ENCODE results near the gene CRB3. TPM values are rescaled to one million over a fixed set of nuclear protein-coding genes. Genes with fewer than 3 reads are reported as not detected.

Gene CRB3
- total and polyA plus RNA-seq, 2 of the 13 experiments (the other 11 are each of a cell fraction or from before 2014, with no cell fraction given): 10.6 to 25.6 TPM

- no TSS peak for BruUV-seq (replicated peaks)
- Histone ChIP-seq H3K4me2 (ENCODE audit: low read depth, low read length) (no peak overlapping the region), H4K20me1 (ENCODE audit: insufficient read depth, low read length) (no peaks in the 10 kb centered on the region), H3K4me1 (ENCODE audit: insufficient read depth, low read length) (peaks cover 18% of the 10 kb centered on the region), H3K27ac (ENCODE audit: extremely low read length, insufficient read depth, low read length) (no peak overlapping the region), H2AFZ (ENCODE audit: low read length) (no peak overlapping the region), H3K4me3 (replicated peaks in 1 of 3; ENCODE audit: insufficient read depth in 1 of 3, low read depth in 2 of 3, low read length in 3 of 3) (no peak overlapping the region), H3K9me3 (ENCODE audit: low read length) (no peaks in the 10 kb centered on the region), H3K27me3 (ENCODE audit: control insufficient read depth in 1 of 2, insufficient read depth in 2 of 2, low read length in 2 of 2) (peaks cover 0 to 5% of the 10 kb centered on the region in 2 experiments; a peak in 1 of 5 replicates), H3K9ac (ENCODE audit: insufficient read depth, low read depth, low read length) (no peak overlapping the region), H3K36me3 (replicated peaks in 1 of 2; ENCODE audit: control insufficient read depth in 1 of 2, insufficient read depth in 2 of 2, low read length in 2 of 2) (no peaks in the 10 kb centered on the region), H3K79me2 (ENCODE audit: insufficient read depth, low read length) (no peaks in the 10 kb centered on the region)
- ATAC-seq (no peak), FAIRE-seq (no peak), DNase-seq (ENCODE audit: low spot score) (no peak)
- intact Hi-C loops (cut with micrococcal nuclease; ENCODE audit: unreplicated experiment): loop anchor here (10.0 kb wide), 1 partner anchor 380 kb away; no protein-coding TSS in a partner anchor
- ChIA-PET CTCF (ENCODE audit: low intra/inter-chr PET ratio, low total read pairs) (interaction anchor here (0.7 kb wide), 1 partner anchor 236 kb away, joined by 5 read pairs; no protein-coding TSS in a partner anchor), POLR2A (no interaction called here)
- 20% methylated on average over 6 of the region's 7 CpGs for WGBS (ENCODE audit: low lambda C conversion rate)
- no peak for TF ChIP-seq FOSL1 (CRISPR knock-in tag; IDR thresholded peaks at IDR 0.05; ENCODE audit: borderline replicate concordance)
- peak; percentile 46; the same call in 1 of the 2 replicates for TF ChIP-seq ZNF770 (CRISPR knock-in tag; IDR thresholded peaks at IDR 0.05)
- in situ Hi-C loops (cut with HindIII; ENCODE audit: extremely low pct_ligation_motif_present, low pct_unique_long_range_greater_than_20kb): no loop called here
Measured at GRCh38 chr19:6484831-6485230, 20.8 kb downstream of the CRB3 start.

GRCh38 chr19:6489278-6490061 is 25.4 kb downstream of the CRB3 start:
- Histone ChIP-seq H3K4me2 (ENCODE audit: low read depth, low read length) (no peak overlapping the region), H4K20me1 (ENCODE audit: insufficient read depth, low read length) (no peaks in the 10 kb centered on the region), H3K9me3 (ENCODE audit: low read length) (no peaks in the 10 kb centered on the region), H3K9ac (ENCODE audit: insufficient read depth, low read depth, low read length) (no peak overlapping the region), H3K27ac (ENCODE audit: extremely low read length, insufficient read depth, low read length) (no peak overlapping the region), H3K79me2 (ENCODE audit: insufficient read depth, low read length) (no peaks in the 10 kb centered on the region), H3K27me3 (ENCODE audit: control insufficient read depth in 1 of 2, insufficient read depth in 2 of 2, low read length in 2 of 2) (no peaks in the 10 kb centered on the region), H2AFZ (ENCODE audit: low read length) (no peak overlapping the region), H3K4me3 (replicated peaks in 1 of 3; ENCODE audit: insufficient read depth in 1 of 3, low read depth in 2 of 3, low read length in 3 of 3) (no peak overlapping the region), H3K36me3 (replicated peaks in 1 of 2; ENCODE audit: control insufficient read depth in 1 of 2, insufficient read depth in 2 of 2, low read length in 2 of 2) (no peaks in the 10 kb centered on the region), H3K4me1 (ENCODE audit: insufficient read depth, low read length) (peaks cover 8% of the 10 kb centered on the region)
- TF ChIP-seq ARID5B (CRISPR knock-in tag; IDR thresholded peaks at IDR 0.05) (no peak), ZNF768 (CRISPR knock-in tag; IDR thresholded peaks at IDR 0.05) (peak; percentile 56; the same call in 1 of the 2 replicates)
- FAIRE-seq (no peak), DNase-seq (ENCODE audit: low spot score) (no peak), ATAC-seq (no peak)
- BruUV-seq (replicated peaks): no TSS peak
- in situ Hi-C loops (cut with HindIII; ENCODE audit: extremely low pct_ligation_motif_present, low pct_unique_long_range_greater_than_20kb) (no loop called here), intact Hi-C loops (cut with micrococcal nuclease; ENCODE audit: unreplicated experiment) (loop anchor here (10.0 kb wide), 1 partner anchor 375 kb away; no protein-coding TSS in a partner anchor)
- ChIA-PET CTCF (ENCODE audit: low intra/inter-chr PET ratio, low total read pairs) (no interaction called here), POLR2A (no interaction called here)
- WGBS (ENCODE audit: low lambda C conversion rate): 28% methylated on average over 11 of the region's 15 CpGs

Data from HepG2 (cell line).